SJSA1 (cell line): ENCODE data around the gene OGFOD3. TPM values are rescaled to one million over a fixed set of nuclear protein-coding genes. Genes with fewer than 3 reads are reported as not detected.
A peak's percentile ranks its signal among the peaks of the same experiment; 100 is the strongest.
"Not testable (repeated sequence)": the region's sequence is repeated elsewhere in the genome, so short reads cannot be mapped to it uniquely, and the experiment has no call there.

ENCODE experiments used
- DNase-seq, 2 experiments: peaks; one replicate each; pipeline ENCODE4 v3.0.0-alpha.2; 2015 to 2020; ENCODE audit warnings: low spot score in 2 of 2, low read depth in 1 of 2
- H3K27ac ChIP-seq: fragments of 250-450 bp; sonication (Bioruptor Pico); 2 replicates; pipeline ENCODE4 v1.5.1; 2020; ENCODE audit warnings: mild to moderate bottlenecking, moderate library complexity
- H3K27me3 ChIP-seq: fragments of 250-450 bp; sonication (Bioruptor Pico); replicated peaks from 2 replicates; pipeline ENCODE4 v1.5.1; 2020; ENCODE audit warnings: mild to moderate bottlenecking, moderate library complexity
- H3K36me3 ChIP-seq: fragments of 250-450 bp; sonication (Bioruptor Pico); 2 replicates; pipeline ENCODE4 v1.5.1; 2020; ENCODE audit warnings: mild to moderate bottlenecking
- H3K4me1 ChIP-seq: fragments of 250-450 bp; sonication (Bioruptor Pico); replicated peaks from 2 replicates; pipeline ENCODE4 v1.6.1; 2021; ENCODE audit warnings: mild to moderate bottlenecking
- H3K4me3 ChIP-seq: fragments of 250-450 bp; sonication (Bioruptor Pico); 2 replicates; pipeline ENCODE4 v1.5.1; 2020; ENCODE audit warnings: mild to moderate bottlenecking
- H3K9me3 ChIP-seq: fragments of 250-450 bp; sonication (Bioruptor Pico); replicated peaks from 2 replicates; pipeline ENCODE4 v1.5.1; 2020; ENCODE audit warnings: mild to moderate bottlenecking
- total RNA-seq: library from RNA; depleted of rRNA; stranded (reverse); fragments of >200 nt; shearing (Covaris generic); gene quantifications from 2 replicates; pipeline ENCODE4 v1.2.3, GENCODE V29; 2014; rRNA removed

OGFOD3 gene
- total RNA-seq = 87.6 and 105 TPM in 2 replicates

- Histone ChIP-seq H3K27ac (peak within 1 kb of the TSS; percentile 63), H3K27me3 (no peaks in the 10 kb centered on the region), H3K4me3 (peak within 1 kb of the TSS; percentile 100), H3K9me3 (peaks cover 9% of the 10 kb centered on the region; the same call in 1 of the 2 replicates), H3K4me1 (peaks cover 22% of the 10 kb centered on the region), H3K36me3 (peaks cover 46% of the 10 kb centered on the region)
- DNase-seq = peak; percentile 83 to 98
Measured at GRCh38 chr17:82418001-82418986, at the start of gene OGFOD3, which contains the start of gene HEXD. Gene OGFOD3 (minus strand): TSS chr17:82418586. CDS start chr17:82418485, 101 bp downstream. Gene HEXD (plus strand): TSS chr17:82418347. CDS start chr17:82419800, 1,453 bp downstream.

GRCh38 chr17:82465023-82465603, 46.7 kb upstream of the OGFOD3 start:
- Histone ChIP-seq H3K4me1 (no peaks in the 10 kb centered on the region), H3K27ac (no peak overlapping the region), H3K4me3 (no peak overlapping the region), H3K36me3 (peaks cover 88% of the 10 kb centered on the region), H3K27me3 (no peaks in the 10 kb centered on the region), H3K9me3 (no peaks in the 10 kb centered on the region)
- no peak for DNase-seq

- no peaks in the 10 kb centered on the region for H3K9me3 ChIP-seq
- no peaks in the 10 kb centered on the region for H3K27me3 ChIP-seq
- no peak overlapping the region for H3K27ac ChIP-seq
- no peak overlapping the region for H3K4me3 ChIP-seq
- H3K4me1 ChIP-seq = peaks cover under 1% of the 10 kb centered on the region
- peaks cover 86% of the 10 kb centered on the region for H3K36me3 ChIP-seq
- no peak for DNase-seq
Measured at GRCh38 chr17:82464567-82464929, 46.2 kb upstream of the OGFOD3 start.

GRCh38 chr17:82463925-82464566, 45.7 kb upstream of the OGFOD3 start:
- H3K4me1 ChIP-seq = peaks cover 5% of the 10 kb centered on the region
- peaks cover 81% of the 10 kb centered on the region for H3K36me3 ChIP-seq
- DNase-seq = no peak

GRCh38 chr17:82463391-82463790, 45.0 kb upstream of the OGFOD3 start:
- DNase-seq = no peak
- no peak overlapping the region for H3K4me3 ChIP-seq
- peaks cover 6% of the 10 kb centered on the region for H3K4me1 ChIP-seq
- no peaks in the 10 kb centered on the region for H3K27me3 ChIP-seq
- no peak overlapping the region for H3K27ac ChIP-seq
- no peaks in the 10 kb centered on the region for H3K9me3 ChIP-seq
- peaks cover 78% of the 10 kb centered on the region for H3K36me3 ChIP-seq

More at GRCh38 chr17:82463925-82464566, 45.7 kb upstream of the OGFOD3 start:
- Histone ChIP-seq H3K27me3 (no peaks in the 10 kb centered on the region), H3K27ac (no peak overlapping the region), H3K4me3 (no peak overlapping the region), H3K9me3 (no peaks in the 10 kb centered on the region)

- Histone ChIP-seq H3K4me1 (peaks cover 14% of the 10 kb centered on the region), H3K4me3 (no peak overlapping the region), H3K36me3 (peaks cover 70% of the 10 kb centered on the region), H3K27ac (no peak overlapping the region), H3K9me3 (no peaks in the 10 kb centered on the region), H3K27me3 (no peaks in the 10 kb centered on the region)
- no peak for DNase-seq
Measured at GRCh38 chr17:82461827-82462524, 43.6 kb upstream of the OGFOD3 start.

- Histone ChIP-seq H3K36me3 (peaks cover 49% of the 10 kb centered on the region), H3K4me1 (peaks cover 14% of the 10 kb centered on the region)
- H3K27me3 ChIP-seq, DNase-seq, H3K27ac ChIP-seq, H3K9me3 ChIP-seq, H3K4me3 ChIP-seq: not testable (repeated sequence)
Measured at GRCh38 chr17:82459936-82460335, 41.5 kb upstream of the OGFOD3 start.

- peak in 1 of 2 experiments; percentile 59 for DNase-seq
- Histone ChIP-seq H3K27ac (peak overlapping the region; percentile 98), H3K4me3 (peak overlapping the region; percentile 81), H3K9me3 (no peaks in the 10 kb centered on the region), H3K27me3 (no peaks in the 10 kb centered on the region), H3K36me3 (peaks cover 40% of the 10 kb centered on the region), H3K4me1 (peaks cover 14% of the 10 kb centered on the region)
Measured at GRCh38 chr17:82458885-82459424, 40.6 kb upstream of the OGFOD3 start.

GRCh38 chr17:82458179-82458884, 39.9 kb upstream of the OGFOD3 start, which contains the start of gene NARF:
Gene NARF (plus strand): TSS chr17:82458741. CDS start chr17:82458804, 63 bp downstream.
- DNase-seq = peak; percentile 100
- Histone ChIP-seq H3K27me3 (no peaks in the 10 kb centered on the region), H3K4me1 (peaks cover 14% of the 10 kb centered on the region), H3K27ac (peak within 1 kb of the TSS; percentile 98), H3K9me3 (no peaks in the 10 kb centered on the region), H3K36me3 (peaks cover 36% of the 10 kb centered on the region), H3K4me3 (peak within 1 kb of the TSS; percentile 81)

- H3K4me1 ChIP-seq = peaks cover 14% of the 10 kb centered on the region
- H3K27ac ChIP-seq = peak overlapping the region; percentile 98
- no peak for DNase-seq
- no peaks in the 10 kb centered on the region for H3K27me3 ChIP-seq
- H3K4me3 ChIP-seq = peak overlapping the region; percentile 81
- no peaks in the 10 kb centered on the region for H3K9me3 ChIP-seq
- peaks cover 36% of the 10 kb centered on the region for H3K36me3 ChIP-seq
Measured at GRCh38 chr17:82457929-82458178, 39.5 kb upstream of the OGFOD3 start.

GRCh38 chr17:82457073-82457928, 38.9 kb upstream of the OGFOD3 start:
- no peak for DNase-seq
- H3K36me3 ChIP-seq = peaks cover 32% of the 10 kb centered on the region
- H3K4me1 ChIP-seq = peaks cover 14% of the 10 kb centered on the region
- H3K9me3 ChIP-seq = no peaks in the 10 kb centered on the region
- peak overlapping the region; percentile 81 for H3K4me3 ChIP-seq
- H3K27me3 ChIP-seq = no peaks in the 10 kb centered on the region
- peak overlapping the region; percentile 98 for H3K27ac ChIP-seq

GRCh38 chr17:82453706-82454105, 35.3 kb upstream of the OGFOD3 start:
- H3K27ac ChIP-seq, H3K27me3 ChIP-seq, H3K4me3 ChIP-seq, H3K9me3 ChIP-seq, DNase-seq: not testable (repeated sequence)
- Histone ChIP-seq H3K36me3 (peaks cover 20% of the 10 kb centered on the region), H3K4me1 (peaks cover 28% of the 10 kb centered on the region)
